Fibroblast of skin of scalp (primary cell): Measurements from ENCODE around the gene DLG2.
A peak's percentile ranks its signal among the peaks of the same experiment; 100 is the strongest.

Experiments used
- DNase-seq: peaks from one replicate; pipeline ENCODE4 v3.0.0-alpha.2; 2013

DLG2 gene

DNA sequence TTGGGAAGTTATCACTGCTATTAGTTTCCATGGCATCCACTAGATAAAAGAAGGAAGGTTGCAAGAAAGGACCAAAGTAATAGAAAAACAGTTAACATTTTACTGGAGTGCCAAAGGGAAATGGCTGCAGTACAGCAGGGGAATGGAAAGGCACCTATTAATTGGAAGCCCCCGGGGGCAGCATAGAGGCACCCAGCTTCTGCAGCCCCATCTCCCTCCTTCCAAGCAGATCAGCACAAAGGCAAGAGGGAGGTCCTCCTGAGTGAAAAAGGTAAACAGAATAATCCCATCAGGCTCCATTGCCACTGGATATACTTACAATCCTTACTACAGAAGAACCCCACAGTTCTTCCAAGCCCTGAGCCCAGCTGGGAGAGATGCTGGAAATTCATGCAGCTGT lies 887.1 kb downstream of the DLG2 start:
- DNase-seq = no peak

DNA sequence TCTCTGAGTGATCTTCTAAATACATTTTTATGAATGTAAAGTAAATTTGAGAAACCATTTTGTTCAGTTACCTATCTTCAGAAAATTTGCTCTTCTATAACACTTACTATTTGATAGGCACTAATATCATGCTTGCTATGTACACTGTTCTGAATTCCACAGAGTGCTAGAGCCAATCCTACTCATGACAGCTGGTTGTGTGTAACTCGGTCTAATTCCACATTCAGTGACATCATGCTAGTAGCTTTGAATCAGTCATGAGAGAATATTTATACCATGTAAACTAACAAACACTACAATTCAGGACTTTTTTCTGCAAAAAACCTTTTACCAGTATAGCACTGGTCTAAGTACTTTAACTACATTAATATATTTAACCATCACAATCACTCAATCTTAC lies 902.9 kb downstream of the DLG2 start:
- DNase-seq = no peak

DNA sequence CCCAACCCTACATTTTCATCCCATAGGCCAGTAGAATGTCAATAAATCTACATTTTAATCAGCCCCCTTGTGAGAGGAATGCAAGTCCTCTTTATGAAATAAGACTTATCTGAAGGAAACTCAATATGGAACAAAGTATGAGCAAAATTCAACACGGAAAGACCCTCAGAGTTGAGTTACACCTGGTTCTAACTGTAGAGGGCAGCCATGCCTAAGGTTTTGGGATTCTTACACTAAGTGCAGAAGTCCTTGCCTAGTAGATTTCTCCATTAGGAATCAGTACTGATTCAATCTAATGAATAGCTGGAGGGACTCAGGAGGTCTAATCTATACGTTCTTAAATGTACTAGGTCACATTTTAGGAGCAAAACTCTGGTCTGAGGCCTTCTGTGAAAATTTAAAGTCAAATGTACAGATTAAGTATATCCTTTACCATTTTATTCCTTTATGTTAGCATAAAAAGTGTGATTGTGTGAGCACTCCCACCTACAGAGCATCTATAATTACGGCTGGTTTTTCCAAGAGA lies 904.5 kb downstream of the DLG2 start:
- DNase-seq = no peak

DNA sequence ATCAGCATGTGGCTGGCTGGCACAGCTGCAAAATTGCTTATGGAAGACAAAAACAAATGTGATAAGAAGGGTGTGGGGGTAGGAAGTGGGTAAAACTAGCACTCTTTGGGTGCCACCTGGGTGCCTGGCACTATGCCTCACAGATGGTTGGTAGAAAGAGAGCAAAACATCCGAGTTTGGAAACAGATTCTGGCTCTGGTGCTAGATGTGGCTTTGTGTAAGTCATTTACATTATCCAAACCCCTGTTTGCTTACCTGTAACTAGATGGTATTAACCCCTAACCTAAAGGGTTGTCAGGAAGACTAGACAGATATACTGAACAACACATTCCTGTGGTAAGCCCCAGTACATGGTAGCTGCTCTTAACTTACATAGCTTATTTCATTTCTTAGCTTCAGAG lies 905.6 kb downstream of the DLG2 start:
- no peak for DNase-seq

DNA sequence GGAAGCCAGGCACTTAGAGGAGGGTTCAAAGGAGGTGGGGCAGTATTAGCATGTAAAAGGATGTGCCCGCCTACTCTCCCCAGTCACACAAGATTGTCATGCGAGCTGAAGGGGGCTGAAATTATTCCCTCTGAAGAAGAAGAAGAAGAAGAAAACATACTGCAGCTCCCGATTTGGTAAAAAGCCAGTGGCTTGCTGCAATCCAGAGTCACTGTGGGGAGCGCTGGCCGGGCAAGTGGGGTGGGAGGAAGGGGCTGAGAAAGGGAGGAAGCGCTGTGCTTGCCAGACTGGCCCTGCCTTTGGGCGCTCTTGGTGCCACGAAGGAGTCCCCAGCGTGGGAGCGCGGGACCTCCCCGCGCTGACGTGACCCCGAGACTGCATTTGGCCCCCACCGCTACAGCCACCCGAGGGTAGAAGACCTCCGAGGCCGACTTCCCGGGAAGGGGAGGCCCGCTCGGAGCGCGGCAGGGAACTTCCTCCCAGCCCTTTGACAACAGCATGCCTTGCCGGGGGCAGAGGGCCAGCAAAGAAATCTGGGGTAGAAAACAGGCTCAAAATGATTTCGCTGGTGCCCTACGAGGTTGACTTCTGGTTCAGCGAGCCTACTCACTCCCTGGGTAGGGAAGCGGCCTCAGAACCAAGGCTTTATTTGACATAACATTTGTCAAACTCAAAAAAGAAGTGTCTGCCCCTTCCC lies 906.3 kb downstream of the DLG2 start:
- peak; percentile 23 for DNase-seq

DNA sequence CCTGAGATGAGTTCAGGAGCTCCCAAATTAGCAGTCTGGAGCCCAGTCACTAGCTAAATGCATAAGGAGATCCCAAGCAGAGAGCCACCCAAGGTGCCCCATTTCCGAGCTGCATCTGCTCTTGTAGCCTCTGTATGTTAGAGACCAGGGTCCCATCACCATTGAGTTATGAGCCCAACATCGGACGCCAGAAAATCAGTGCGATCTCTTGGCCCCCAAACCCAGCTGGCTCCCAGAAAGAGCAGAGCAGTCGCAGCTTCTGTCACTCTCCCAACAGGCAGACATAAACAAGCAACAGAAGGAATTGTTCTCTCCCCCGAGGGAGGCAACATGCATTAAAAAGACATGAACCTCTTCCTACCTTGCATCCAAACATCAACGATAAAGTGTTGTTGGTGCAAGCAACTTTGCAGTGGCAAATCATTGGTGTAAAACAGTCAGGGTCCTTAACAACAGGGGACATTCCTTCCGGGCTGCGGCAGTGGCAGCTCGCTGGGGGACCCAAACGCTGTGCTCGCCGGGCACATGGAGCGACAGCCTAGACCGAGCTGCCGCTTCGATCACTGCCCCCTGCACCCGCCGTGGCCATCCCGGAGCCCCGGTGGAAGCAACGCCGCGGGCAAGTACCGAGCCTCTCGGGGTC lies 907.1 kb downstream of the DLG2 start:
- DNase-seq = no peak

DNA sequence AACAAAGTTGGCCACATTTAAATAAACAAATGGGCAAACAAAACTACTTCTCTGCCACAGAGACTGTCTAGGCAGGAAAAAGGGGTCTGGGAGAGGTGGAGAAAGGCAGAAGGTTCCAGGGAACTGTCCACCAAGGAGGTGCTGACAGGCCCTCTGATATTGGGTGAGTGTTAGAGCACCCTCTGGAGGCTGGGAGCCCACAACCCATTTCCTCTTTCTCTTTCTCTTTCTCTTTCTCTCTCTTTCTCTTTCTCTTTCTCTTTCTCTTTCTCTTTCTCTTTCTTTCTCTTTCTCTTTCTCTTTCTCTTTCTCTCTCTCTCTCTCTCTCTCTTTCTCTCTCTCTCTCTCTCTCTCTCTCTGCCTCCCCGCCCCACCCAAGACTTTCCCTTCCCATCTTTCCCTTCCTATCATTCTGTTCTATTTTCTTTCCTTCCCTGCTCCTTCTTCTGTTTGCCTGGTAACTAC lies 912.8 kb downstream of the DLG2 start:
- peak; percentile 61 for DNase-seq

DNA sequence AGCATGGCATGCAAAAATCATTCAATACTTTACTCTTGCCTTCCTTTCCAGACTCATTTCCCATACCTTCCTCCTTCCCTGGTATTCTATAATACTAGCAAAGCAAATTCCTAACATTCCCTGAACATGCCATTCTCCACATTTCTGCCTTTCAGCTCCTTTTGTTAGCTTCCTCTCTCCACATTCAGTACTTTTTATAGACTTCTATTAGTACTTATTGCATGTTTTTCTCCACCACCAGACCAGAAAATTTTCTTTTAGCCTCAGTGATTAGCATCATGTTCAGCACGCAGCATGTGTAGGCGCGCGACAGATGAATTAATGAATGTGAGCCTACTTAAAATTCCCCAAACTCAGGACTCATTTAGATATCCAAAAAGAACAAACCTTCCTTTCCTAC lies 935.3 kb downstream of the DLG2 start:
- DNase-seq = peak; percentile 6

DNA sequence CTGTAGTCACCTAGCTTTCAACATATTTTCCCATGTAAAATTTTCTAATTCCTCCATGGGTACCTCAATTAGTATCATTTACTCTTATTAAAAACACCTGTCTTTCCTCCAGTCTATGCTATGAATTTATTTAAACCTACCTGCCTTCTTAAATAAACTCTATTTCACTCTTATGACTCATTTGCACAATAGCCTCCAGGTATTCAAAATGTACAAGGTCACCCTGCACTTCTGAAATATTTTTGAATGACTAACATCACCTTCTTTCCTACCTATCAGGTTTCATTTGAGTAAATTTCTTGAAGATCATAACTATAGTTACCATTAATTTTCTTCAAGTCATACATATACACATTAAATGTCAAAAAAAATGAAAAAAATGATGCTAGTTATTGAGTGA lies 939.7 kb downstream of the DLG2 start:
- no peak for DNase-seq

DNA sequence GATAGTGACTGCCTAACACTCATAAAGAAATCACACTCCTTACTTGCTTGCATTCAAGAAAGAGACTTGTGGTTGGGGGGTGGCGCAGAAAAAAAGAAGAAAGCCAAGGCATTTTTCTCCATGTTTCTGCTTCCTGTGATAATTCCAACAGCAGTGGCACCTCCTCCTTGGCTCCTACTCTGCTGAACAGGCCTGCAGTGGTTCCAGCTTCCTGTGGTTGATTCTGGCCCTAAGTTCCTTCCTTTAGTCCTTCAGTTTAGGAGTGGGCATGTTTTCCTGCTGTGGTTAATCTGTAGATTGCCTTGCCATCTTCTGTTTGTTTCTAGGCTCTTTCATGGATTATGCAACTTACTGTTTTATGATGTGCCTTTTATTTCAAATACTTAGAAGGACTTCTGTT lies 940.4 kb downstream of the DLG2 start:
- DNase-seq = no peak

DNA sequence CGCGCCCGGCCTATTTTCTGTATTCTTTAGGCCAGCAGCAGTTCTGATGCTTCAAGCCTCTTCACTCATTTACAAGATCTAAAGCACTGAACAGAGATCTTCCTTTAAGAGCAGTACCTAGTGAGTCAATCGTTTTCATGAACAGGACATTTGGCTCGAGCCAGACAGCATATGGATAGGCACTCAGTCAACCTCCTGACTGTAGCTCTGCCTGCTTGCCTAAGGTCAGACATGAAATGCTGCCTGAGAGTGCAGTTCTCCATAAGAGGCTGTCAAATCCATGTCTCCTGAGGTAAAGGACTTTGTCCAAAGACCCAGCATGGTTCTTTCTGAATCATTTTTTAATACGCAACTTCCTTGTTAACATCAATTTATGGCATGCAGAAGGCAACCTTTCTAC lies 941.2 kb downstream of the DLG2 start:
- DNase-seq = no peak

DNA sequence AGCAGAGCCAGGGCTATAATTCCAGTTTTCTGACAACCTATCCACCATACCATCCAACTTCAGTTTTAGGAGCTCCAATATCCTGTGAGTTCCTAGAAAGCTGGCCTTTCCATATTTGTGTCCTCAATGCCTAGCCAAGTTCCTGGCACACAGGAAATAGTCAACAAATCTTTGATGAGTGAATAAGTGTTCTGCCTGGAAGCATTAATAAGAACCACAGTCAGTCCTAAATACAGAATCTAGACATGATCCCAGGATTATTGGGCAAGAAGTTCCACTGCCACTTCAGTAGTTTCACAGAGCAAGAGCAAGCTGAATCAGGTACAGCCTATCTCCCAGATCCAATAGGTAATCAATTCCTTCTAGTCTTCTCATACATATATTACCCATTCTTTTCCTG lies 942.0 kb downstream of the DLG2 start:
- no peak for DNase-seq

DNA sequence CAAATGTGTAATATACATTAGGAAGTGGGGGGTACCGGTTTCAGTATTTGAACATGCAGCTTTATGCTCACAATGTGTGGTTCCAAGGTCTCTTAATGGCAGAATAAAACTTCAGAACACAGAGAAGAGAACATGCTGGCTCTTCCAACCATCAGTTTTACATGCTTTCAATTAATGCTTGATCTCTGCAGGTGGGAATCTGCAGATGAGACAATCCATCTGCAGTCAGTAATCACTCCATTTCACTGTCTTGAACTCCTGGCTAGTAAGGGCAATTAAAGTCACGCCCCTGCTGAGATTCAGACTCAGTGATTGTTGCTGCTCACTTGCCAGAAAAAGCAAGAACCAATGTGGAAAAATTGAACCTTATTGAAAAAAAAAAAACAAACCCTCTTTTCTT lies 945.7 kb downstream of the DLG2 start:
- no peak for DNase-seq

DNA sequence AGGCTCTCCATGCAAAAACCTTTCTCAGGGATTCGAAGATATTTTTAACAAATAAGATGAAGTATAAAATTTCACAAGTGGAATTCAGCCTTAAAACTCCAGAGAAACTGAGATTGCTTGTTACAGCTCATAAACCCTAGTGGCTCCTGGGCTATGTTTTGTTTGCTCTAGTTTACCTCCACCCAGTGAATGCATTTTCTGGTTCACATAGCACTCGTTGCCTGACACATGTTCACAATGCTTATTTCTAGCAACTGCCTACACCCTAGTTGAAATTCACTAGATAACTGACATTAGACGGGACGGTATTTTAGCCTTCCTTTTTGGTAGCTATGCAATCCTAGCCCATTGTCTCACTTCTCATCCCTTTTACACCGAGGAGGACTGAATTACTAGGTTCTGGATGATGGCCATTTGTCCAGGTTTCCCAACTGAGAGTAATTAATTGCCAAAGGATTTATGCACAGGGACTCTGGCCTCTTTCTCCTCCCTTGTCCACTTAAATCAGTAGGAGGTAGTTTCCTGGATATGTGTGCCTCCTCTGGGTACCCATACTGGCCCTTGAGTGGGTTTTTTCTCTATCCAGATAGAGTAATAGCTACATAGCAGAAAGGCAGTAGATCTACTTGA lies 951.6 kb downstream of the DLG2 start:
- no peak for DNase-seq

DNA sequence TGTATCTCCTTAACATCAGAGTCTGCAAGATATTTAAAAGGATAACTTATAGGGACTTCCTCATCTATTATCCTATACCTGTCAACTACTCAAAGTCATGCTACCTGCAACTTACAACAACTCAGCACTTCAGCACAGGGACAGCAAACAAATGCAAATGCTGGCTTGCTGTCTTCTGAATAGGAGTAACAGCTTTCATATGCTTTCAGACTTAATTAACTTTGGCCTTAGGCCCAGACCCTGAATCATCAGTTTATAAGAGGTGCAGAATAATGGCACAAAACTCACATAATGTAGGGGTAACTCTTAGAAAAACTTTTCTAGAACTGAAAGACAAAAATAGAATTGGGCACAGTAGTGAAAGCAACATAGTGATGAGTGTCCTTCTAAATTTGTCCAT lies 953.4 kb downstream of the DLG2 start:
- DNase-seq = peak; percentile 12

DNA sequence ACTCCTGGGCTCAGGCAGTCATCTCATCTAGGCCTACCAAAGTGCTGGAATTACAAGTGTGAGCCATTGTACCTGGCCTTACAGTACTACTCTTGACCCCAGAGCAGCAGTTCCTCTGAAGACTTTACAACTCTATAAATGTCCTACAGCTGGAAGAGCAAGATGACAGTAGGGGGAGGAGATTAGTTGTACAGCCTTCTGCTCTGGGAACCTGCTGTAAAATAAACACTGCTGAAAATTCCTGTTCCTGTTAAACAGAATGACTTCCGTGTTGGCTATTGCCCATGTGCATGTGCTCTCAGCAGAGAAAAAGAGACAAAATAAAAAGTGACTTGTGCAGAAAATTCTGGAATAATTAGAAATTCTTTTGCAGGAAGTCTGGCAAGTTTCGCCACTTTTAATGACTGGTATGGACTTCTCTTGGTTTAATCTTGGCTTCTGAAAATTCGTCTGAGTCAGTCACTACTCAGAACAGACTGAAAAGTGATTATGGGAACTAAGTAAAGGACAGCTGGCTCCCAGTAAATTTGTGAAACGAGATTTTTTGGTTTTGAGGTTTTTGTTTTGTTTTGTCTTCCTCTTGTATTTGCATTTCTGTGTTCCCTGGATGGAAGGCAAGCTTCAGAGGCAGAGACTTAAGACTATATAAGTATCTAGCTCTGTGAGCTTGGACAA lies 955.7 kb downstream of the DLG2 start:
- no peak for DNase-seq

DNA sequence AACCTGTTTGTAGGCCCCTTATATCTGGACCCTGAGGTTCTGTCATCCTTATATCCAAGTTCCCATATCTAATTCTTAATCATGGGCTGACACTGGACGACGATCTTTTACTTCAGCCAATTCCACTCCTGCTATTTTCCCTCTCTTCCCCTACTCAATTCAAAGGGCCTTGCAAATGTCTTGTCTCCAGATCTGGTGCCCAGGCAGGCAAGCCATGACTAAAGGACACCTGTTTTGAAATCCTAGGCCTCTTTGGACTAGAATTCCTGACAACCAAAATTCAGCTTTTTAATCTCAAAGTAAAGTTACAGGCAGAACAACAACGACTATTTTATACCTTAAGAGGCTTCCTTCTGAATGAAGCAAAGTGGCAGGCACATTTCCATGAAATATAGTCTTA lies 963.4 kb downstream of the DLG2 start:
- no peak for DNase-seq

DNA sequence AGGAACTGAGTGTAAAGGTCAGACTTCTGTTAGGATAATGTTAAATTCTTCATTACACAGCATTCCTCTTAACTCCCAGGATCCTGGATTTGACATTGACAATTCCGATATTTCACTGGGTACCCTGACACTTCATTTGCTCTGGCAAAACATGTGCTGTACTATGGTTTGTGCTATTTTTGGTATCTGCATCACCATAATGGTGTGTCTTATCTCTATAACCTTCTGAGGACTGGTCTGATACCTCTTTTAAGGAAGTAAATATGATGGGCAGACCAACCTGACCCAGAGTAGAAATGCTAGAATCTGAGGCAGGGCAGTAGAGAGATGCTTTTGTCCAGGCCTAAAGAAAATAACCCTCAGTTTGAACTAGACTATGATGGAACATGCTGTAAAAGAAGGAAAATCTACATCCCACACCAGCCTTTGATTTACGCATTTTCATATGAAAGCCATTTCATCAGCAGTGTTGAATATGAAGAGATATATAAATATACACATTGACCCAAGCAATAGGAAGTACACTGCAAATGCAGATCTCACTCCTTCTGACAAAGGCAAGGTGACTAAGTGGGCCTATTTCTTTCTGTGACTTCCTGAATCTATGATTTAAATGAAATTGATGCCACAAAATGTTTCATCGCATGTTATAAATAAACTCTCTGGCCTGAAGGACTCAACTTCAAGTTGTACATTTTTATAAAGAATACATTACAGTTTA lies 966.7 kb downstream of the DLG2 start:
- no peak for DNase-seq

DNA sequence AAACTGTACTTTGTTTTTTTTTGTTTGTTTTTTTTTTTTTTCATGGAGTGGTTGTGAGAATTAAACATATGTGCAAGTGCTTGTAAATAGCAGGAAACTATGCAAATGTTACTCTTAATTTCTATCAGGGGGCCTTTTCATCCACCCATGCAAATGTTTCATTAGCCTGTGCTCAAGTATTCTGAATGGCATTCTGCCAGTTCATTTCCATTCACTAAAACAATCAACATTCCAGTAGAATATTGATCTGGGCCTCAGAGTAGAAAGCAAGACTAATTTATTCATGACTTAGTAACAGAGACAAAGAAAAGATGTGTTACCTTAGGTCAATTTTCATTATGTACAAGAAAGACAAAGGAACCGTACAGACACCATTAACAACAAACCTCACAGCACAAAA lies 971.4 kb downstream of the DLG2 start:
- DNase-seq = no peak

DNA sequence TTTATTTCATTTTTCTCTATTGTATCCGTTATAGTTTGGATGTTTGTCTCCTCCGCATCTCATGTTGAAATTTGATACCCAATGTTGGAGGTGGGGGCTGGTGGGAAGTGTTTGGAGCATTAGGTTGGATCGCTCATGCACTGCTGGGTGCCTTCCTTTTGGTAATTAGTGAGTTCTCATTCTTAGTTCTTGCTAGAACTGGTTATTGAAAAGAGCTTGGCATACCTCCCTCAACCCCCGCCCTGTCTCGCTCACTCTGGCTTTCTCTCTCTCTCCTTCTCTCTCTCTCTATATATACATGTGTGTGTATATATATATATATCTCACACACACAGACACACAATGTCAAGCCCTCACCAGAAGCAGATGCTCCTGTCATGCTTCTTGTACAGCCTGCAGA lies 978.7 kb downstream of the DLG2 start:
- DNase-seq = no peak

DNA sequence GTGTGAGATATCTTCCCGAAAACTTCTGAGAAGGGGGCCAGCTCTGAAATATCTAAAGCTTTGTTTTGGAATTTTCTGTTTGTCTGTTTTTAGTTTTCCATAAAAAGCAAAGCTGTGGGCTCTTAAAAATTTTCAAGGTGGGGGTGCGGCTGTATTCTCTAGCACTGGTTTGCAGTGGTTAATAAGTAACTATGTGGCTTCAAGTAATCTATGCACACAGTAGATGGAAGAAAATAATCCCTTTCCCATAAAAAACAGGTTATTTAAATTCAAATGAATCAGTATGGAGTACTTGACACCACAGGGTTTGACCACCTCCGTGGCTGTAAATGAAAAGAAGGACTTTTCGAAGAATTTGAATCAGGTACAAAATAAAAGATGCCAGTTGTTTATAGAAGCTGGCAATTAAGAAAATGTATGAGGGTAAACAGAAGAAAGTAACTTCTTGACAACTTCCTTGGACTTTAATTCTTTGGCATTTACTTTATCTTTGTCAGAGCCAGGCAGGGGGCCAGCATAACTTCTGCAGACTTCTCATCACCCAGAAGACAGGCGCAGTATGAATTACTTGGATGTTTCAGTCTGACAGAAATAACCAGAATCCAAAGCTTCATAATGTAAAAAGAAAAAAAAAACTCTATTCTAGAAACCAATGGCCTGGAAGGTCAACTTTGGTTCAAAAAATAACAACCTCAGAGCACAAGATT lies 981.0 kb downstream of the DLG2 start:
- DNase-seq = no peak

DNA sequence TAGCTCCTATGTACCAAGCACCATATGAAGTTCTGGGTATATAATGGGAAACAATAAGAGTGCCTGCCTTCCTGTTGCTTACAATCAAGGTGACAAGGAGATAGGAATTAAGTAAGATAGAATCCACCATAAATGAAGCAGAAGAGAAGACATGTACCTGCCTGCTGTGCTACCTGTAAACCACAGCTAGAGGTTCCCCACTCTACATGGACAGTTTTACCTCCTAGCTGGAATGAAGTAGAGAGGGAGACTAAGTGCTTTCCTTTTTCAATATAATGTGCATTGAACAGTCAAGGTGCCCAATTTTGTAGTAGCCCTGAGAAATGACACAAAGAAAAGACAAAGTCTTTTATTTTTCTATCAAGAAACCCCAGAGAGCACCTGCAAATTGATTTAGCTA lies 984.6 kb downstream of the DLG2 start:
- no peak for DNase-seq
